Liver (tissue), 3 donors: ENCODE measurements around the gene ZNF333.

Experiments
- EGR1 ChIP-seq, 2 donors: IDR thresholded peaks; 2 replicates each; pipeline ENCODE4 v1.6.1; 2016 to 2018; ENCODE audit warnings: antibody characterized with exemption in 2 of 2, low read depth in 2 of 2
- GABPA ChIP-seq, 2 donors: IDR thresholded peaks in 1 of 2; conservative IDR thresholded peaks in 1 of 2; 2 replicates each; pipeline ENCODE4 v1.6.1; 2016; ENCODE audit warnings: antibody characterized with exemption in 2 of 2, mild to moderate bottlenecking in 1 of 2, moderate library complexity in 1 of 2
- MAX ChIP-seq: IDR thresholded peaks from 2 replicates; pipeline ENCODE4 v1.6.1; 2016; ENCODE audit warnings: antibody characterized with exemption
- NR2F2 ChIP-seq: IDR thresholded peaks from 2 replicates; pipeline ENCODE4 v1.6.1; 2016; ENCODE audit warnings: antibody characterized with exemption
- RXRA ChIP-seq, 2 donors: IDR thresholded peaks; 2 replicates each; pipeline ENCODE4 v1.6.1; 2017 to 2018; ENCODE audit warnings: antibody characterized with exemption in 2 of 2, mild to moderate bottlenecking in 1 of 2
- SP1 ChIP-seq: IDR thresholded peaks from 2 replicates; pipeline ENCODE4 v1.6.1; 2018; ENCODE audit warnings: antibody characterized with exemption, mild to moderate bottlenecking
- TAF1 ChIP-seq: conservative IDR thresholded peaks from 2 replicates; pipeline ENCODE4 v1.6.1; 2016; ENCODE audit warnings: antibody characterized with exemption, mild to moderate bottlenecking
- TF ChIP-seq, protein P1 (sequence below): fragments of 150-350 bp; IDR thresholded peaks from 2 replicates; pipeline ENCODE4 v1.5.1; 2017; ENCODE audit warnings: improper control_type of control experiment, low read depth, low read length; ENCODE audit not compliant: missing input control
- TF ChIP-seq, protein P2 (sequence below): IDR thresholded peaks from 2 replicates; pipeline ENCODE4 v1.6.1; 2016; ENCODE audit warnings: antibody characterized with exemption
- donor health status: healthy.
- donor health status: healthy.

- TF ChIP-seq, protein P1, sequence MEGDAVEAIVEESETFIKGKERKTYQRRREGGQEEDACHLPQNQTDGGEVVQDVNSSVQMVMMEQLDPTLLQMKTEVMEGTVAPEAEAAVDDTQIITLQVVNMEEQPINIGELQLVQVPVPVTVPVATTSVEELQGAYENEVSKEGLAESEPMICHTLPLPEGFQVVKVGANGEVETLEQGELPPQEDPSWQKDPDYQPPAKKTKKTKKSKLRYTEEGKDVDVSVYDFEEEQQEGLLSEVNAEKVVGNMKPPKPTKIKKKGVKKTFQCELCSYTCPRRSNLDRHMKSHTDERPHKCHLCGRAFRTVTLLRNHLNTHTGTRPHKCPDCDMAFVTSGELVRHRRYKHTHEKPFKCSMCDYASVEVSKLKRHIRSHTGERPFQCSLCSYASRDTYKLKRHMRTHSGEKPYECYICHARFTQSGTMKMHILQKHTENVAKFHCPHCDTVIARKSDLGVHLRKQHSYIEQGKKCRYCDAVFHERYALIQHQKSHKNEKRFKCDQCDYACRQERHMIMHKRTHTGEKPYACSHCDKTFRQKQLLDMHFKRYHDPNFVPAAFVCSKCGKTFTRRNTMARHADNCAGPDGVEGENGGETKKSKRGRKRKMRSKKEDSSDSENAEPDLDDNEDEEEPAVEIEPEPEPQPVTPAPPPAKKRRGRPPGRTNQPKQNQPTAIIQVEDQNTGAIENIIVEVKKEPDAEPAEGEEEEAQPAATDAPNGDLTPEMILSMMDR = no peak
- no peak for TF ChIP-seq RXRA (IDR thresholded peaks at IDR 0.05)
- TF ChIP-seq, protein P2, sequence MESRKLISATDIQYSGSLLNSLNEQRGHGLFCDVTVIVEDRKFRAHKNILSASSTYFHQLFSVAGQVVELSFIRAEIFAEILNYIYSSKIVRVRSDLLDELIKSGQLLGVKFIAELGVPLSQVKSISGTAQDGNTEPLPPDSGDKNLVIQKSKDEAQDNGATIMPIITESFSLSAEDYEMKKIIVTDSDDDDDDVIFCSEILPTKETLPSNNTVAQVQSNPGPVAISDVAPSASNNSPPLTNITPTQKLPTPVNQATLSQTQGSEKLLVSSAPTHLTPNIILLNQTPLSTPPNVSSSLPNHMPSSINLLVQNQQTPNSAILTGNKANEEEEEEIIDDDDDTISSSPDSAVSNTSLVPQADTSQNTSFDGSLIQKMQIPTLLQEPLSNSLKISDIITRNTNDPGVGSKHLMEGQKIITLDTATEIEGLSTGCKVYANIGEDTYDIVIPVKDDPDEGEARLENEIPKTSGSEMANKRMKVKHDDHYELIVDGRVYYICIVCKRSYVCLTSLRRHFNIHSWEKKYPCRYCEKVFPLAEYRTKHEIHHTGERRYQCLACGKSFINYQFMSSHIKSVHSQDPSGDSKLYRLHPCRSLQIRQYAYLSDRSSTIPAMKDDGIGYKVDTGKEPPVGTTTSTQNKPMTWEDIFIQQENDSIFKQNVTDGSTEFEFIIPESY = no peak
- TF ChIP-seq TAF1 = no peak
- no peak for TF ChIP-seq SP1
- TF ChIP-seq EGR1 (IDR thresholded peaks at IDR 0.05; ENCODE audit: low read depth in 2 of 2) = no peak
- TF ChIP-seq MAX = no peak
- no peak for TF ChIP-seq NR2F2
- TF ChIP-seq GABPA (IDR thresholded peaks at IDR 0.05 in 1 of 2, conservative IDR thresholded peaks at IDR 0.05 in 1 of 2) = no peak
These were observed 41.3 kb upstream of the ZNF333 start for GRCh38 chr19:14648506-14648905.
